Brain microvascular endothelial cell (primary cell): ENCODE results near the gene ROBO4.

Source experiments
- DNase-seq: peaks from one replicate; pipeline ENCODE4 v3.0.0-alpha.2; 2020
- H3K27ac ChIP-seq: fragments of 250-450 bp; sonication (Bioruptor Pico); 2 replicates; pipeline ENCODE4 v1.5.1; 2020; ENCODE audit warnings: mild to moderate bottlenecking, moderate library complexity
- H3K27me3 ChIP-seq: fragments of 250-450 bp; sonication (Bioruptor Pico); replicated peaks from 2 replicates; pipeline ENCODE4 v1.5.1; 2020; ENCODE audit warnings: mild to moderate bottlenecking
- H3K36me3 ChIP-seq: fragments of 250-450 bp; sonication (Bioruptor Pico); replicated peaks from 2 replicates; pipeline ENCODE4 v1.5.1; 2020; ENCODE audit warnings: mild to moderate bottlenecking
- H3K4me3 ChIP-seq: 2 replicates; pipeline ENCODE4 v1.5.1; 2011; ENCODE audit warnings: low read depth, mild to moderate bottlenecking, control low read depth, low read length, moderate library complexity
- CTCF ChIP-seq: IDR thresholded peaks from 2 replicates; pipeline ENCODE4 v1.5.1; 2011; ENCODE audit warnings: low read depth, mild to moderate bottlenecking, moderate library complexity, low read length, control low read depth, inconsistent platforms; ENCODE audit errors: missing control alignments
- in situ Hi-C: cut with HindIII; loops from 2 replicates; pipeline ENCODE4 v1.10.0; 2017; ENCODE audit warnings: low sequenced_read_pairs, low pct_ligation_motif_present

Gene ROBO4

DNA sequence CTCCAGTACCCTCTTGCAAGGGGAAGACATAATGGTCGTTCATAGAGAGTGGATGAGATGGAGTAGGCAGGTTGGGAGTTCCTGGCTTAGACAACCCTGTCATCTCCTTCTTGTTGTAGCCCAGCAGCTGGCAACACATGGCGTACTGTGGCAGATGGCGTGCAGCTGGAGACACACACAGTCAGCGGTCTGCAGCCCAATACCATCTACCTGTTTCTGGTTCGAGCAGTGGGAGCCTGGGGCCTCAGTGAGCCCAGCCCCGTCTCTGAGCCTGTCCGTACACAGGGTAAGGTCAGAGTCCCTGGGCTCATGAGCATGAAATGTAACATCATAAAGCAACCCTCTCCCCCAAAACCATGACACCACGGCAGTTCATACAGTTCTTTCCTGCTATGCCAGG, 23.7 kb downstream of the ROBO4 start:
- Histone ChIP-seq H3K27me3 (peaks cover 27% of the 10 kb centered on the region), H3K4me3 (no peak overlapping the region), H3K36me3 (no peaks in the 10 kb centered on the region), H3K27ac (no peak overlapping the region)
- in situ Hi-C loops: no loop called here
- no peak for TF ChIP-seq CTCF
- DNase-seq: no peak

DNA sequence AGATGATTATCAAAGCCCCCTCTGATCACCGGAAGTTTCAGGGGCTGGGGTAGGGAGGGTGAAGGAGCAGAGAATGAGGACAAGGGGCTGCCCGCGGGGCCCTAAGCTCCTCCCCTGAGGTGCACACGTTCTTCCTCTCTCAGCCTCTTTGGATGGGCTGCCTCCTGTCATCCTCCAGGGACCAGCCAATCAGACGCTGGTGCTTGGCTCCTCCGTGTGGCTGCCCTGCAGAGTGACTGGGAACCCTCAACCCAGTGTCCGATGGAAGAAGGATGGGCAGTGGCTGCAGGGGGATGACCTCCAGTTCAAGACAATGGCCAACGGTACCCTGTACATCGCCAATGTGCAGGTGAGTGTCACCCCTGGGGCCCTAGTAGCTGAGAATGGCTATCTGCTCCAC, 24.9 kb downstream of the ROBO4 start:
- Histone ChIP-seq H3K27me3 (peaks cover 39% of the 10 kb centered on the region), H3K4me3 (no peak overlapping the region), H3K36me3 (no peaks in the 10 kb centered on the region), H3K27ac (no peak overlapping the region)
- DNase-seq: no peak
- in situ Hi-C loops: no loop called here
- no peak for TF ChIP-seq CTCF

DNA sequence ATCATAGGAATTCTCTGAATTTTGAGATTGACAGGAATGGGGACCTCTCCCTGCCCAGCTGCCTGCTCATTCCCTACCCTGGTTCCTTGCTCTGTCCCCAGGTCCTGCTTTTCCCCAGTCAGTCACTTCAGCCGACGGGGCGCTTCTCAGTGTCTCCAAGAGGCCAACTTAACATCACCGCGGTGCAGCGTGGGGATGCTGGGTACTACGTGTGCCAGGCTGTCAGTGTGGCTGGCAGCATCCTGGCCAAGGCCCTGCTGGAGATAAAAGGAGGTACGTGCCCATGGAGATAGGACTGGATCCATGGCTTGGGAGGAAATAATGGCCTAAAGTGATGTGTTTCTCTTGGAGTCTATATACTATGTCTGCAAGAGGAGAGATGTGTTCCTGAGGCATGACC, 25.4 kb downstream of the ROBO4 start:
- H3K36me3 ChIP-seq: no peaks in the 10 kb centered on the region
- no peak overlapping the region for H3K27ac ChIP-seq
- no peak for TF ChIP-seq CTCF
- in situ Hi-C loops: no loop called here
- no peak overlapping the region for H3K4me3 ChIP-seq
- peaks cover 41% of the 10 kb centered on the region for H3K27me3 ChIP-seq
- no peak for DNase-seq

- Histone ChIP-seq H3K27ac (no peak overlapping the region), H3K4me3 (no peak overlapping the region), H3K36me3 (no peaks in the 10 kb centered on the region), H3K27me3 (peaks cover 59% of the 10 kb centered on the region)
- TF ChIP-seq CTCF: no peak
- DNase-seq: no peak
- in situ Hi-C loops: no loop called here
These were observed 27.2 kb downstream of the ROBO4 start for GRCh38 chr11:124870430-124870829.

- no peak for TF ChIP-seq CTCF
- no peak for DNase-seq
- Histone ChIP-seq H3K36me3 (no peaks in the 10 kb centered on the region), H3K27ac (no peak overlapping the region), H3K4me3 (no peak overlapping the region), H3K27me3 (peaks cover 64% of the 10 kb centered on the region)
- in situ Hi-C loops: no loop called here
These were observed 27.7 kb downstream of the ROBO4 start for GRCh38 chr11:124869856-124870387.

GRCh38 chr11:124869331-124869730, 28.3 kb downstream of the ROBO4 start:
- H3K36me3 ChIP-seq: no peaks in the 10 kb centered on the region
- in situ Hi-C loops: no loop called here
- H3K4me3 ChIP-seq: no peak overlapping the region
- peaks cover 70% of the 10 kb centered on the region for H3K27me3 ChIP-seq
- TF ChIP-seq CTCF: no peak
- no peak overlapping the region for H3K27ac ChIP-seq
- DNase-seq: no peak
